ENCODE results near the gene EPG5. TPM values are rescaled to one million over a fixed set of nuclear protein-coding genes. Genes with fewer than 3 reads are reported as not detected.

EPG5 gene
- total RNA-seq, 4 donors from 2014 or later: 20.4 to 34.3 (median 28.2) TPM

DNA sequence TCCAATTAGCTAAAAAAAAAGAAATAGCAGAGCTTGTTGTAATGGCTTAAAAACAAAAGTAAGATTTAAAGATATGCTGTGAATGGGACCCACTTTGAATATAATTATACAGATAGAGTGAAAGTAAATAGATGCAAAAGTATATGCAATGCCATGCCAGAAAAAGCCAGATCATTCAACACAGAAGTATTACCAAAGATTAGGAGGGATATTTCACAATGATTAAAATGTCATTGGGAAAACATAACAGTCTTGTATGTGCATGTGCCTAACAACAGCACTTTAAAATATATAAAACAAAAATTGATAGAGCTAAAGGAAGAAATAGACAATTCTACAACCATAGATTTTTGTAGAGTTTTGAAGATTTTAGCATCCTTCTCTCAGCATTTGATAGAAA is 161.6 kb downstream of the EPG5 start:
- intact Hi-C loops (cut with DNase I): no loop called here
- H3K27me3 ChIP-seq: peaks cover 0 to 9% (median 0%) of the 10 kb centered on the region in 4 donors
- H3K36me3 ChIP-seq: no peaks in the 10 kb centered on the region
- no peak for DNase-seq (ENCODE audit: extremely low spot score)
- no peak for TF ChIP-seq POLR2A (IDR thresholded peaks at IDR 0.05; ENCODE audit: low read depth)
- no peak for TF ChIP-seq EP300 (IDR thresholded peaks at IDR 0.05)
- no peak for TF ChIP-seq POLR2AphosphoS5 (IDR thresholded peaks at IDR 0.05)
- TF ChIP-seq, protein P1, sequence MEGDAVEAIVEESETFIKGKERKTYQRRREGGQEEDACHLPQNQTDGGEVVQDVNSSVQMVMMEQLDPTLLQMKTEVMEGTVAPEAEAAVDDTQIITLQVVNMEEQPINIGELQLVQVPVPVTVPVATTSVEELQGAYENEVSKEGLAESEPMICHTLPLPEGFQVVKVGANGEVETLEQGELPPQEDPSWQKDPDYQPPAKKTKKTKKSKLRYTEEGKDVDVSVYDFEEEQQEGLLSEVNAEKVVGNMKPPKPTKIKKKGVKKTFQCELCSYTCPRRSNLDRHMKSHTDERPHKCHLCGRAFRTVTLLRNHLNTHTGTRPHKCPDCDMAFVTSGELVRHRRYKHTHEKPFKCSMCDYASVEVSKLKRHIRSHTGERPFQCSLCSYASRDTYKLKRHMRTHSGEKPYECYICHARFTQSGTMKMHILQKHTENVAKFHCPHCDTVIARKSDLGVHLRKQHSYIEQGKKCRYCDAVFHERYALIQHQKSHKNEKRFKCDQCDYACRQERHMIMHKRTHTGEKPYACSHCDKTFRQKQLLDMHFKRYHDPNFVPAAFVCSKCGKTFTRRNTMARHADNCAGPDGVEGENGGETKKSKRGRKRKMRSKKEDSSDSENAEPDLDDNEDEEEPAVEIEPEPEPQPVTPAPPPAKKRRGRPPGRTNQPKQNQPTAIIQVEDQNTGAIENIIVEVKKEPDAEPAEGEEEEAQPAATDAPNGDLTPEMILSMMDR (IDR thresholded peaks at IDR 0.05): no peak
- peaks cover 0 to 17% (median 4%) of the 10 kb centered on the region in 4 donors for H3K9me3 ChIP-seq
- no peak overlapping the region for H3K4me3 ChIP-seq
- no peaks in the 10 kb centered on the region for H3K4me1 ChIP-seq
- no peak overlapping the region for H3K27ac ChIP-seq (replicated peaks in 1 of 4)

DNA sequence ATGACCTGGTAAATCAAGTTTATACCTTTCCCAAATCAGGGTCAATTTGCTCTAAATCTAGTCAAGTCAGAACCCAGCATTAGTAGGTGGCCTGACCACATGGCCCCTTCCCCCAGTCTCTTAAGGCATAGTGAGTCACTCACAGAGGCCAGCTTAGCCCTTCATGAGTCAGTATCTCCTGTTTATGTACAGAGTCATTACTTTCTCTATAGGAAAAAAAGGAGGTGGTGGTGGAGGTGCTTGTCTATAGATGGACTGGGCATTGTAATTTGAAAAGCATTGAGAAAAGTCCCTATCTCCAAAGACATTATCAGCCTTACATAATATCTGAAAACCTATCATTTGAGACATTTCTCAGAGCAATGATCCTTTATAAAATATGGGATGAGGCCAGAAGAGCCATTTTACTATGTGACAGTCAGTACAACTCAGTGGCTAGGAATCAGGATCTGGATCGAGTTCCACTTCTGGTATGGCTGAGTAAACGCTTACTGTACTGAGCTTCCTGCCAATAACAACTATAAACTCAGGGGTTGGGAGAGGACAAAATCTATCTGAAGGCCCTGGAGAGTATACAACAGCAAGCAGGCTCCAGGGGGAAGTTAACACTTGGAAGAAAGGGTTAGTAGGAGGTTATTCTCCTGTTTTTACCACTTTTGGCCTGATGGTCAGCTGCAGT is 164.2 kb downstream of the EPG5 start:
- H3K36me3 ChIP-seq: no peaks in the 10 kb centered on the region
- peaks cover 0 to 17% (median 4%) of the 10 kb centered on the region in 4 donors for H3K9me3 ChIP-seq
- no peak for DNase-seq (ENCODE audit: extremely low spot score)
- TF ChIP-seq POLR2AphosphoS5 (IDR thresholded peaks at IDR 0.05) (no peak), EP300 (IDR thresholded peaks at IDR 0.05) (no peak), POLR2A (IDR thresholded peaks at IDR 0.05; ENCODE audit: low read depth) (no peak)
- TF ChIP-seq, protein P1 (IDR thresholded peaks at IDR 0.05): no peak
- WGBS: 69% methylated on average over 2 of the region's 2 CpGs
- peaks cover 0 to 9% (median 0%) of the 10 kb centered on the region in 4 donors for H3K27me3 ChIP-seq
- no peak overlapping the region for H3K27ac ChIP-seq (replicated peaks in 1 of 4)
- intact Hi-C loops (cut with DNase I): no loop called here
- no peaks in the 10 kb centered on the region for H3K4me1 ChIP-seq
- no peak overlapping the region for H3K4me3 ChIP-seq

DNA sequence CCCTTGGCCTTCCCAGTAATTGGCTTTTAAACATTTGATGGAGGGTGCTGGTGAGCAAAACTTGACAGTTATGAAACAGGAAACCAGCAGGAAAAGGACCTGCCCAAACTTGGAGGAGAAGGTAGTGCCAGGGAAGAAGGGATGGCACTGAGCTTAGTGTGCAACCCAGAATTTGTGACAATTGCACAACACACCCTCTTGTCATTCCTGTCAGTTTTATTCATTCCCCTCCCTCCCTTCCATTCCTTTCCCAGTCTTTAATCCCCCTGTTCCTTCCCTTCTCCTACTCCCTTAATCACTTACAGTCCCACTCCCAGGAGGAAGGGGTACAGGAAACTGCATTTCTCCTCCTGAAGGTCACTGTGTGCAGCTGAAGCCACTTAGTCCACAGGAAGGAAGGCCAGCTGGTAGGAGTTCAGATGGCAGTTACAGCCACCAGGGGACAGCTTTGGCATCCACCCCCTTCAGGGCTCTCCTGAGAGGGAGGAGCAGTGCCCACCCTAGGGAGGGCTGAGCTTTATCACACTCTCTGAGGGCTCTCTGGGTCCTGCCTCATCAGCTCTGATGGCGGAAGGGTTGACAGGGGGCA is 165.6 kb downstream of the EPG5 start:
- 86% methylated on average over 1 of the region's 1 CpG for WGBS
- TF ChIP-seq EP300 (IDR thresholded peaks at IDR 0.05) (no peak), POLR2AphosphoS5 (IDR thresholded peaks at IDR 0.05) (no peak), POLR2A (IDR thresholded peaks at IDR 0.05; ENCODE audit: low read depth) (no peak)
- TF ChIP-seq, protein P1 (IDR thresholded peaks at IDR 0.05): no peak
- Histone ChIP-seq H3K4me3 (no peak overlapping the region), H3K36me3 (no peaks in the 10 kb centered on the region), H3K9me3 (peaks cover 0 to 17% (median 4%) of the 10 kb centered on the region in 4 donors), H3K4me1 (no peaks in the 10 kb centered on the region), H3K27ac (replicated peaks in 1 of 4) (no peak overlapping the region), H3K27me3 (peaks cover 0 to 9% (median 0%) of the 10 kb centered on the region in 4 donors)
- intact Hi-C loops (cut with DNase I): no loop called here
- no peak for DNase-seq (ENCODE audit: extremely low spot score)

Small RNAs within 50 kb of the gene (small RNA-seq; reads per million reads assigned to genes)
- gene RN7SKP26: 0 reads per million in 3 donors

Other genes starting within 250 kb of the EPG5 start
- 1 to 10 TPM in 3 of 4 donors, under 1 TPM in 1; 0.42 to 4.8 (median 1.5) TPM for gene SLC14A1, start 243.1 kb downstream of the EPG5 start, total RNA-seq
- under 1 TPM in 1 of 4 donors, not detected in 3; 0.17 TPM for gene SIGLEC15, start 141.7 kb downstream of the EPG5 start, total RNA-seq
- 10 to 100 TPM in 1 of 4 donors, 1 to 10 TPM in 3; 5.6 to 10.8 (median 7.3) TPM for gene PSTPIP2, start 104.9 kb upstream of the EPG5 start, total RNA-seq
- gene ATP5F1A, start 131.0 kb upstream of the EPG5 start, total RNA-seq: 100 to 1,000 TPM; 417 to 545 (median 470) TPM
- 10 to 100 TPM; 31.9 to 48.3 (median 34.8) TPM for gene HAUS1, start 137.1 kb upstream of the EPG5 start, total RNA-seq

Data from esophagus muscularis mucosa (tissue), 4 donors.